Activated T-helper 1 cell treated with anti-CD3 and anti-CD28 coated beads, Interleukin-12 subunit alpha, Interleukin-12 subunit beta, Interleukin-2, Interleukin-4 antibody, amounts not matched to agents 30 ng/mL and 10 ng/mL and 1 ng/mL, durations not matched to agents 14 hours and 24 hours and 36 hours (primary cell): ENCODE results near the gene RUNX2. TPM values are rescaled to one million over a fixed set of nuclear protein-coding genes. Genes with fewer than 3 reads are reported as not detected.

Experiments used
- DNase-seq: peaks from one replicate; pipeline ENCODE4 v3.0.0; 2021; ENCODE audit warnings: low spot score
- H3K27ac Mint-ChIP-seq: one replicate; pipeline ENCODE4 v1.8.0; 2021; ENCODE audit warnings: mild to moderate bottlenecking, mixed read lengths
- H3K27me3 Mint-ChIP-seq: one replicate; pipeline ENCODE4 v1.8.0; 2022; ENCODE audit warnings: mild to moderate bottlenecking, moderate library complexity, mixed read lengths; ENCODE audit not compliant: insufficient read depth
- H3K36me3 Mint-ChIP-seq: one replicate; pipeline ENCODE4 v1.8.0; 2021; ENCODE audit warnings: low read depth, mixed read lengths
- H3K4me1 Mint-ChIP-seq: one replicate; pipeline ENCODE4 v1.8.0; 2021; ENCODE audit warnings: low read depth, mixed read lengths
- H3K4me3 Mint-ChIP-seq: one replicate; pipeline ENCODE4 v1.8.0; 2021; ENCODE audit warnings: mild to moderate bottlenecking, moderate library complexity, mixed read lengths
- H3K9me3 Mint-ChIP-seq: one replicate; pipeline ENCODE4 v1.8.0; 2021; ENCODE audit warnings: mixed read lengths
- intact Hi-C: fragments of 100-400 bp; cut with micrococcal nuclease; formaldehyde crosslinking; loops from one replicate; pipeline ENCODE4 v1.15.1; 2024
- total RNA-seq: library from RNA; stranded (reverse); gene quantifications from 2 replicates; pipeline ENCODE4 v1.2.3, GENCODE V29; 2022

RUNX2 gene
- total RNA-seq, 1 donor from 2014 or later, result 12.7 TPM

- Mint-ChIP-seq H3K4me1 (peaks cover 8% of the 10 kb centered on the region), H3K4me3 (no peak overlapping the region), H3K27ac (no peak overlapping the region), H3K36me3 (peaks cover 20% of the 10 kb centered on the region), H3K9me3 (no peaks in the 10 kb centered on the region), H3K27me3 (no peaks in the 10 kb centered on the region)
- DNase-seq, result no peak
- intact Hi-C loops, result no loop called here
Observed at GRCh38 chr6:45540375-45540920, 212.3 kb downstream of the RUNX2 start.

- H3K27ac Mint-ChIP-seq, result no peak overlapping the region
- intact Hi-C loops, result no loop called here
- peaks cover 18% of the 10 kb centered on the region for H3K36me3 Mint-ChIP-seq
Observed at GRCh38 chr6:45541934-45542333, 213.8 kb downstream of the RUNX2 start.

GRCh38 chr6:45543298-45544235 is 215.4 kb downstream of the RUNX2 start:
- Mint-ChIP-seq H3K36me3 (peaks cover 30% of the 10 kb centered on the region), H3K27ac (no peak overlapping the region), H3K9me3 (no peaks in the 10 kb centered on the region), H3K4me1 (peaks cover 11% of the 10 kb centered on the region), H3K4me3 (no peak overlapping the region), H3K27me3 (no peaks in the 10 kb centered on the region)
- no peak for DNase-seq
- intact Hi-C loops, result no loop called here

More at GRCh38 chr6:45541934-45542333, 213.8 kb downstream of the RUNX2 start:
- H3K9me3 Mint-ChIP-seq, result no peaks in the 10 kb centered on the region
- peaks cover 8% of the 10 kb centered on the region for H3K4me1 Mint-ChIP-seq
- H3K4me3 Mint-ChIP-seq, result no peak overlapping the region
- no peaks in the 10 kb centered on the region for H3K27me3 Mint-ChIP-seq
- no peak for DNase-seq

GRCh38 chr6:45545416-45545815 is 217.3 kb downstream of the RUNX2 start:
- intact Hi-C loops, result no loop called here
- no peak overlapping the region for H3K27ac Mint-ChIP-seq
- no peaks in the 10 kb centered on the region for H3K9me3 Mint-ChIP-seq
- H3K4me1 Mint-ChIP-seq, result peaks cover 16% of the 10 kb centered on the region
- no peak overlapping the region for H3K4me3 Mint-ChIP-seq
- H3K36me3 Mint-ChIP-seq, result peaks cover 24% of the 10 kb centered on the region
- no peak for DNase-seq
- no peaks in the 10 kb centered on the region for H3K27me3 Mint-ChIP-seq

- no peak for DNase-seq
- intact Hi-C loops, result no loop called here
- H3K27ac Mint-ChIP-seq, result no peak overlapping the region
- H3K36me3 Mint-ChIP-seq, result peaks cover 15% of the 10 kb centered on the region
- H3K9me3 Mint-ChIP-seq, result no peaks in the 10 kb centered on the region
- H3K4me3 Mint-ChIP-seq, result no peak overlapping the region
- H3K27me3 Mint-ChIP-seq, result no peaks in the 10 kb centered on the region
- peaks cover 12% of the 10 kb centered on the region for H3K4me1 Mint-ChIP-seq
Observed at GRCh38 chr6:45548657-45549515, 220.8 kb downstream of the RUNX2 start.

- no peak overlapping the region for H3K4me3 Mint-ChIP-seq
- peaks cover 8% of the 10 kb centered on the region for H3K36me3 Mint-ChIP-seq
- no peak for DNase-seq
- H3K27ac Mint-ChIP-seq, result no peak overlapping the region
- intact Hi-C loops, result no loop called here
- peaks cover 35% of the 10 kb centered on the region for H3K4me1 Mint-ChIP-seq
- no peaks in the 10 kb centered on the region for H3K9me3 Mint-ChIP-seq
- no peaks in the 10 kb centered on the region for H3K27me3 Mint-ChIP-seq
Observed at GRCh38 chr6:45552536-45552935, 224.4 kb downstream of the RUNX2 start.

- Mint-ChIP-seq H3K36me3 (no peaks in the 10 kb centered on the region), H3K9me3 (no peaks in the 10 kb centered on the region), H3K27me3 (no peaks in the 10 kb centered on the region), H3K27ac (no peak overlapping the region), H3K4me1 (peaks cover 37% of the 10 kb centered on the region), H3K4me3 (no peak overlapping the region)
- no peak for DNase-seq
- intact Hi-C loops, result no loop called here
Observed at GRCh38 chr6:45553730-45554344, 225.7 kb downstream of the RUNX2 start.

- Mint-ChIP-seq H3K4me1 (peaks cover 41% of the 10 kb centered on the region), H3K9me3 (peaks cover 5% of the 10 kb centered on the region), H3K27ac (no peak overlapping the region), H3K27me3 (no peaks in the 10 kb centered on the region), H3K4me3 (no peak overlapping the region), H3K36me3 (peaks cover 4% of the 10 kb centered on the region)
- no peak for DNase-seq
- intact Hi-C loops, result no loop called here
Observed at GRCh38 chr6:45554591-45554990, 226.5 kb downstream of the RUNX2 start.

GRCh38 chr6:45555981-45556771 is 228.0 kb downstream of the RUNX2 start:
- intact Hi-C loops, result no loop called here
- Mint-ChIP-seq H3K9me3 (peaks cover 8% of the 10 kb centered on the region), H3K36me3 (peaks cover 6% of the 10 kb centered on the region), H3K27ac (no peak overlapping the region), H3K27me3 (no peaks in the 10 kb centered on the region), H3K4me3 (no peak overlapping the region), H3K4me1 (peaks cover 52% of the 10 kb centered on the region)
- no peak for DNase-seq

- Mint-ChIP-seq H3K4me1 (peaks cover 57% of the 10 kb centered on the region), H3K4me3 (no peak overlapping the region), H3K36me3 (peaks cover 6% of the 10 kb centered on the region), H3K27ac (no peak overlapping the region), H3K9me3 (peaks cover 8% of the 10 kb centered on the region), H3K27me3 (no peaks in the 10 kb centered on the region)
- intact Hi-C loops, result no loop called here
- no peak for DNase-seq
Observed at GRCh38 chr6:45556828-45557227, 228.7 kb downstream of the RUNX2 start.

- H3K4me3 Mint-ChIP-seq, result no peak overlapping the region
- H3K27me3 Mint-ChIP-seq, result peaks cover 2% of the 10 kb centered on the region
- no peak for DNase-seq
- peaks cover 8% of the 10 kb centered on the region for H3K9me3 Mint-ChIP-seq
- intact Hi-C loops, result no loop called here
- peaks cover 57% of the 10 kb centered on the region for H3K4me1 Mint-ChIP-seq
- H3K27ac Mint-ChIP-seq, result no peak overlapping the region
- H3K36me3 Mint-ChIP-seq, result peaks cover 6% of the 10 kb centered on the region
Observed at GRCh38 chr6:45557454-45557853, 229.3 kb downstream of the RUNX2 start.

GRCh38 chr6:45558858-45559257 is 230.7 kb downstream of the RUNX2 start:
- no peak for DNase-seq
- H3K27me3 Mint-ChIP-seq, result peaks cover 7% of the 10 kb centered on the region
- H3K4me3 Mint-ChIP-seq, result peak overlapping the region; percentile 12
- H3K36me3 Mint-ChIP-seq, result peaks cover 6% of the 10 kb centered on the region
- H3K27ac Mint-ChIP-seq, result peak overlapping the region; percentile 37
- peaks cover 8% of the 10 kb centered on the region for H3K9me3 Mint-ChIP-seq
- peaks cover 53% of the 10 kb centered on the region for H3K4me1 Mint-ChIP-seq
- intact Hi-C loops, result loop anchor here (1.0 to 2.0 kb wide), 5 partner anchors 26 to 365 kb away; no protein-coding TSS in a partner anchor
